ENCODE measurements around the gene PPP1CB.

Gene PPP1CB

DNA sequence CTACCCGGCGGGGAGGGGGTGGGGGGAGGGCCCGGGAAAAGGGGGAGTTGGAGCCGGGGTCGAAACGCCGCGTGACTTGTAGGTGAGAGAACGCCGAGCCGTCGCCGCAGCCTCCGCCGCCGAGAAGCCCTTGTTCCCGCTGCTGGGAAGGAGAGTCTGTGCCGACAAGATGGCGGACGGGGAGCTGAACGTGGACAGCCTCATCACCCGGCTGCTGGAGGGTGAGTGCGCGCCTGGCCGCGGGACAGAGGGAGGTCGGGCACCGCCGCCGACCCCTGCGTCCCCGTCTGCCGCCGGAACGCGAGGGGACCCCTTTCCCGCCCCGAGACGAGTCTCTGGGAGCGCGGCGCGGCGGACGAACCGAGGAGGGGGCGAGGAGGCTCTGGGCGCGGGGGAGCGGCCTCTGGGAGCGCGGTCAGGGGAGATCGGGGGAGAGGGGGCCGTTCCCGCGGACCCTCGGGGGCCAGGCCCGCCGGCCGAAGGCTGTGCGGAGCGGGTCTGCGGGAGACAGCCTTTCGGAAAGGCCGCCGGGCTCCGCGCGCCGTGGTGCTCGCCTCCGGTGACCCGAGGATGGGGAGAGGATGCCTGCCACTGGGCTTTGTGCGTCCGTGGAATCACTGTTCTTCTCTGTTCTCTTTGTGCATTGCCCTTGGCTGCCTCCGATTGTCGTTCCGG, 463 bp downstream of the PPP1CB start:
- Mint-ChIP-seq H3K4me3 (peak overlapping the region; percentile 84), H3K36me3 (peaks cover 66% of the 10 kb centered on the region), H3K27ac (peak overlapping the region; percentile 97), H3K4me1 (peaks cover 57% of the 10 kb centered on the region), H3K9me3 (no peaks in the 10 kb centered on the region)
- ATAC-seq (peak; percentile 47), DNase-seq (ENCODE audit: low spot score in 2 of 2) (peak in 1 of 2 donors; percentile 25)

DNA sequence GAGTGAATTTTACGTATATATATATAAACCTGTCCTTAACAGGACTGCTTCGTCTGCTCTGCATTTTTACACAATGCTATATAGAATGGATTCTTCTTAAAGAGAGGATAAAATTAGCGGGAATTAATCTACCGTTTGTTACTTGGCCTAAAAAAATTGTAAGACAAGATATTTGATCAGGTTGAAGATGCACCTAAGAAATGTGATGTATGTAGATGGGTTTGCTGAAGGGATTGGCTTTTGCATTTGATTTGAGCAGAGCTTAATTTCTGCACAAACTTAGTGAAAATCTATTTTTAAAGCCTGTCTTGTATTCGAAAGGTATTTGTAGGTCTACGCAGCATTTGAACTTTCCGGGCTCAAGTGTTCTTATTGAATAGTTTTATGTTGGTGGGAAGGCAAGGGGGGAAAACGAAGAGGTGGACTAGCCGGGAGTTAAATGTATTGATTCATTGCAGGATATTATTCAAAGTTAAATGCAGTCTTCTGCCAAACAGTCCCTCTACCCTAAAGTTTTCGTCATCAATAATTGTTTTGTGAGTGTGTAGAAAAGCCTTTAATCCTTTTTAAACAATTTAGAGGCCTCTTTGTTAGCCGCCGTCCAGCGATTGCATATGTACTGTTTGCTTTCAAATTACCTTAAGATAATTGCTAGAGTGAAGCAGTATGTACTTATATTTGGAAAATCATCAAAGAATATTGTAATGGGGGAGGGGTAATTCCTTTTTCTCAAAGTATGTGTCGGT, 1.2 kb downstream of the PPP1CB start:
- H3K36me3 Mint-ChIP-seq: peaks cover 72% of the 10 kb centered on the region
- peak overlapping the region; percentile 84 for H3K4me3 Mint-ChIP-seq
- no peaks in the 10 kb centered on the region for H3K9me3 Mint-ChIP-seq
- ATAC-seq (no peak), DNase-seq (ENCODE audit: low spot score in 2 of 2) (no peak)
- peak overlapping the region; percentile 97 for H3K27ac Mint-ChIP-seq
- H3K4me1 Mint-ChIP-seq: peaks cover 62% of the 10 kb centered on the region

DNA sequence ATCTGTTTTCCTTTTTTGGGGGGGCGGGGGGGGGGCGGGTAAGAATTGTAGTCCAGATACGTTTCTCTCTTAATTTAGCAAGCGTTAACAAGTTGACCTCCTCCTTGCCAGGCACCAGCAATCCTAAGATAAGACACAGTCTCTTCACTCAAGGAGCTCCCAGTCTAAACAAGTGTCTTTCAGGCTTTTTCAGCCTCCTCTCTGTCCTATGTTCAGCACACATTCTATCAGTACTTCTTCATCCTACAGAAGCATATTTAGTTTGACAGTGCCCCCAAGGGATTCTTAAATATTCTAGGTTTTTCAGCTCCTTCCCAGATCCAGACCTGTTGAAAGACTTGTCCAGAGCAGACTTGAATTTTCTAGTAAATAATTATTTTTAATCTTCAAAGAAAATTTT, 2.7 kb downstream of the PPP1CB start:
- Mint-ChIP-seq H3K4me3 (peak overlapping the region; percentile 84), H3K27ac (no peak overlapping the region), H3K4me1 (peaks cover 57% of the 10 kb centered on the region), H3K9me3 (no peaks in the 10 kb centered on the region), H3K36me3 (peaks cover 86% of the 10 kb centered on the region)
- ATAC-seq: no peak
- no peak for DNase-seq (ENCODE audit: low spot score in 2 of 2)

DNA sequence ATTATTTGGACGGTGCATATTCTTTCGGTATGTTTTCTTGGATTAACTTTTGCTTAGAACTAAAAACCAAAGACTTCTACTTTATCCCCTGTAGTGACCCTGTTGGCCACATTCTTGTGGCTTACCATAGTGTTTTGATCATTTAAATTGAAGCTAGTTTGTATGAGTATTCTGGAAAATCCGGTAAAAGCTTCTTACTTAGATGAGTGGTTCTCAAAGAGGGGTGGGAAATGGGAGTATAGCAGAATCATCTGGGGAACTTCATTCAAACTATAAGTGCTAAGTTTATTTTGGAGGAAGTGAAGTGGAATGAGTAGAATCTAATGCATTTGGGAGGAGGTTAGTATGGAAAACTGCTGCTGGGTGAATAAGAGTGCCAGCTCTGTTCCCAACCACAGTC, 3.8 kb downstream of the PPP1CB start:
- H3K4me1 Mint-ChIP-seq: peaks cover 46% of the 10 kb centered on the region
- ATAC-seq (no peak), DNase-seq (ENCODE audit: low spot score in 2 of 2) (no peak)
- peaks cover 94% of the 10 kb centered on the region for H3K36me3 Mint-ChIP-seq
- H3K9me3 Mint-ChIP-seq: no peaks in the 10 kb centered on the region
- H3K4me3 Mint-ChIP-seq: peak overlapping the region; percentile 84
- H3K27ac Mint-ChIP-seq: no peak overlapping the region

DNA sequence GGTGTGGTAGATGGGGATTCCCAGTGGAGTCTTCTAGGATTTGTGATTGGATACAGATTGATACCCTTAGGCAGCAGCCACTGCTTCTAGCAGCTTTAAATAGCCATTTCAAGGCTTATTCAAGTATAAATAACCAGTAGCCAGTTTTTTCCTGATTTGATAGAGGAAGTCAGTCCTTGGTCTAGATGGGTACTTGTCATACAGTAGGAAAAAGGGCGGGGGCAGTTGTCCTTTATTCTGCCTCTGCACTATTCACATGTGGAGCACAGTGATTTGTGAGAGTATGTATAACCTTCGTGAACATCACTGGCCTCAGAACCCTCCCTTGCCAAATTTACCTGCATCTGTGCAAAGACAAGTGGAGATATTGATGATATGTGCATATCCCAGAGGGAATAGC, 6.8 kb downstream of the PPP1CB start:
- peaks cover 88% of the 10 kb centered on the region for H3K36me3 Mint-ChIP-seq
- peak overlapping the region; percentile 5 for H3K27ac Mint-ChIP-seq
- DNase-seq (ENCODE audit: low spot score in 2 of 2): no peak
- no peaks in the 10 kb centered on the region for H3K9me3 Mint-ChIP-seq
- no peak overlapping the region for H3K4me3 Mint-ChIP-seq
- peaks cover 69% of the 10 kb centered on the region for H3K4me1 Mint-ChIP-seq
- ATAC-seq: no peak

DNA sequence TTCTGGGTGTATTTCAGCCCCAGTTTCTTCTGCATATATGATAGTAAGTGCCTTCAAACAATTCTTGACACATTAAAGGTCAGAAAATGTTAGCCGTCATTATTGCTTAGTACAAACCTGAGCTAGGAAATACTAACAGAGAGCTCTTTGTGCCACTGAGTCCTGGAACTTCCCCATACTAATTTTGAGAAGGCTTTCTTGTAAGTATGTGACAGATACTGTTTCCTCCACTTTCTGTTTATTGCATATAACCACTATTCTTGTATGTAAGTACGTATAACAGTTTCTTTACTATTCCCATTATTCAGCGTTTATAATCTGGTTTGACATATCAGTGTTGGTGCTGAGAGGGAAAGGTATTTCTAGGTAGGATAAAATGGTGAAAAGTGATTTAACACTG, 9.8 kb downstream of the PPP1CB start:
- peaks cover 63% of the 10 kb centered on the region for H3K36me3 Mint-ChIP-seq
- H3K4me1 Mint-ChIP-seq: peaks cover 74% of the 10 kb centered on the region
- no peaks in the 10 kb centered on the region for H3K9me3 Mint-ChIP-seq
- H3K4me3 Mint-ChIP-seq: no peak overlapping the region
- no peak overlapping the region for H3K27ac Mint-ChIP-seq
- ATAC-seq (peak; percentile 58), DNase-seq (ENCODE audit: low spot score in 2 of 2) (no peak)

DNA sequence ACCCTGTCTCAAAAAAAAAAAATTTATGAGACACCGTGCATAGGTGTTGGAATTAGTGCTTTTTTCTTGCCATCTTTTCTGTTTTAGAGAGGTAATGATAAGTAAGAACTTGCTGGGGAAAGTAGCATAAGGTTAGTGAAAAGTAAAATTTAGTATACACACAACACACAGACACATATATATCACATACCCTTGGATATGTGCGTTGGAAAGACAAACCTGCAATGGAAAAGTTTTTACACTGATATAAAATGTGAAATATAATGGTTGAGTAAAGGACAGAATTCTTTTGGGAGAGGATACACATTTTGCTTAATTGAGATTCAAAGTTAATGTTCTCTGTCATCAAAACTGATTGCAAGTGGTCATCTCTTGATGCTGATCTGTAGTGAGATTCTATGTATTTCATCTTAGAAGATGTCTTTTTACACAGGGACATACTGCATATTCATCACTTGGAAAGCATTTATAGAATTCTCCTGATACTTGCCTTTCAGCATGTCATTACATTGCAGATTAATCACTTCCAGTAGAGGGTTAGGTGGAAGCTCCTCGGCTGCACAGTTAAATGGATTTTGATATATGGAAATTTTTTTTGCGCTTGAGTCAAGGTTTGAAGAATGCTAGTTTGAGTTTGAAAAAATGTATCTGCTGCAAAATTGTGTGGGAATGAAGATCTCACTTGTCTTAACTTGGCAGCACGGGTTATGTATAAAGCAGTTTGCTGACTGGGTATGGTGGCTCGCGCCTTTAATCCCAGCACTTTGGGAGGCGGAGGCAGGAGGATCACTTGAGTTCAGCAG, 13.5 kb downstream of the PPP1CB start:
- no peak overlapping the region for H3K4me3 Mint-ChIP-seq
- no peaks in the 10 kb centered on the region for H3K9me3 Mint-ChIP-seq
- H3K36me3 Mint-ChIP-seq: peaks cover 40% of the 10 kb centered on the region
- DNase-seq (ENCODE audit: low spot score in 2 of 2) (no peak), ATAC-seq (no peak)
- H3K27ac Mint-ChIP-seq: no peak overlapping the region
- H3K4me1 Mint-ChIP-seq: peaks cover 79% of the 10 kb centered on the region

DNA sequence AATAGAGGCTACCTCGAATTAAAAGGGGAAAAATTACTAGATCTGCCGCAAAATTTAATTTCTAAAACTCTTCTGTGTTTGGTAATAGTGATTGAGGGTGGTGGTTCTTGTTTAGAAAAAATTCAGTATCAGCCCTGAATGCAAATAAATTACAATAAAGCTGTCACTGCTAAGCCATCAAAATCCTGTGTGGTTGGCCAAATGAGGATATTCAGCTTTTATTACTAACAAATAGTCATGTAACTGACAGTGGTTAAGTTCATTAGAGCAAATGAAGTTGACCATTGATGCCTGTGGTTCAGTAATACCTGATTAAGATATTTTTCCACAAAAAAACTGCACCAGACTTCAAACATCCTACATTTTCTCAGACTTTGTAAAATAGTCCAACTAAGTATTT, 14.4 kb downstream of the PPP1CB start:
- DNase-seq (ENCODE audit: low spot score in 2 of 2) (no peak), ATAC-seq (no peak)
- peaks cover 85% of the 10 kb centered on the region for H3K4me1 Mint-ChIP-seq
- H3K27ac Mint-ChIP-seq: no peak overlapping the region
- no peaks in the 10 kb centered on the region for H3K9me3 Mint-ChIP-seq
- no peak overlapping the region for H3K4me3 Mint-ChIP-seq
- peaks cover 30% of the 10 kb centered on the region for H3K36me3 Mint-ChIP-seq

DNA sequence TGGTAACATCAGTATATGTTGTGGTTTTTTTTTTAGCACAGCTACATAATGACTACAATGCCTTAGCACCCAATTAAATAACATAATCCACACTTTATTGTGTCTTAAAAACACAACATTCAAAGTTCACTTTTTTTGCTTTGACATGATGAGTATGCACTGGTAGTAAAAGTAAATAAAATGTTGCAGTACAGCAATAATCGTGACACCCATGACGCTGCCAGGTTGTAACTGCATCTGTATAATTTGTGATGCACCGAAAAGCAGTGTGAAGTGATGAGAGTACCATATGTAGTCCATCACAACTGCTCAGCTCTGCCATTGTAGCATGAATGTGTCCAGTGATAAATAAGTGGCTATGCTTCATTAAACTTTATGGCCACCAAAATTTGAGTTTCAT, 15.7 kb downstream of the PPP1CB start:
- ATAC-seq (no peak), DNase-seq (ENCODE audit: low spot score in 2 of 2) (no peak)
- H3K27ac Mint-ChIP-seq: no peak overlapping the region
- H3K4me1 Mint-ChIP-seq: peaks cover 81% of the 10 kb centered on the region
- H3K36me3 Mint-ChIP-seq: peaks cover 24% of the 10 kb centered on the region
- H3K9me3 Mint-ChIP-seq: no peaks in the 10 kb centered on the region
- H3K4me3 Mint-ChIP-seq: no peak overlapping the region

DNA sequence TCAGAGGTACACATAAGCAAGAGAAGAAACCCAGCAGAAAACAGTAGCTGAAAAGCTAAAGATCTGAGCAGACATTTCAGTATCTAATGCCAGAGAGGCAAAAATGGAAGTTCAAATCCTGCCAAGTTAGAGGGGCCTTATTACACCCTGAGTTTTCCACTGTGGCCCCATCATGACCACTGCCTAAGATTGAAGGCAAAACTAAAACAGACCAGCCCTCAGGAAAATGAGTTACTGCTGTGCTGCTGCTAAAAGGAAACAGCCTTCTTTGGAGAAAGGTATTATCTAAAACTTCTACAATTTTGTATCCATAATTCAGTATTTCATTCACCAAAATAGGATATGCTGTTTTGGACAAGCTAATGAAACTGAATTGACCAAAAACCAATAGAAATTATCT, 16.8 kb downstream of the PPP1CB start:
- H3K36me3 Mint-ChIP-seq: peaks cover 19% of the 10 kb centered on the region
- peaks cover 70% of the 10 kb centered on the region for H3K4me1 Mint-ChIP-seq
- H3K4me3 Mint-ChIP-seq: no peak overlapping the region
- DNase-seq (ENCODE audit: low spot score in 2 of 2) (no peak), ATAC-seq (no peak)
- H3K27ac Mint-ChIP-seq: peak overlapping the region; percentile 26
- H3K9me3 Mint-ChIP-seq: no peaks in the 10 kb centered on the region

DNA sequence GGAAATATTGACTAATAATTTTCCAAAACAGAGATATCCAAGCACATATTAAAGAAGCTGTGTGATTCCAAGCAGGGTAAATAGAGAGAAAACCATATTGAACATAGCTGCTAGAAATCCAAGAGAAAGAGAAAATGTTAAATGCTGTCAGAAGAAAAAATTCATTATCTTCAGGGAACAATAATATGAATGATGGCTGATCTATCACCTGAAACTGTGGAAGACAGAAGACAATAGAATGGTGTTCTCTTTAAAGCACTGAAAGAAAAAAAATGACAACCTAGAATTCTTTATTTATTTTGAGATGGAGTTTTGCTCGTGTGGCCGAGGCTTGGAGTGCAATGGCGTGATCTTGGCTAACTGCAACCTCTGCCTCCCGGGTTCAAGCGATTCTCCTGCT, 17.3 kb downstream of the PPP1CB start:
- H3K4me1 Mint-ChIP-seq: peaks cover 65% of the 10 kb centered on the region

DNA sequence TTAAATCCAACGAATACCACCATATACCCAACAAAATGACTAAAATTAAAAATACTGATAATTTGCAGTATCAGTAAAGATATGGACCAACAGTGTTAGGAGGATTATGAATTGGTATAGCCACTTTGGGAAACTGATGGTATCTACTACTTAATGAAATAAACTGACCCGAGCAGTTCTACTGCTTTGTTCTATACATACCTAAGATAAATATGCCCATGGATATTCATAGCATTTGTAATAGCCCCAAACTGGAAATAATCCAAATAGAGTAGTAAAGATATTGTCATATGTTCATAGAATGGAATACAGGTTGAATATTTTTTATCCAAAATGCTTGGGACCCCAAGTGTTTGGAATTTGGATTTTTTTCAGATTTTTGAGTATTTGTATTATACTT, 20.7 kb downstream of the PPP1CB start:
- no peaks in the 10 kb centered on the region for H3K9me3 Mint-ChIP-seq
- H3K36me3 Mint-ChIP-seq: peaks cover 37% of the 10 kb centered on the region
- no peak overlapping the region for H3K27ac Mint-ChIP-seq
- DNase-seq (ENCODE audit: low spot score in 2 of 2): no peak
- no peak for ATAC-seq
- H3K4me1 Mint-ChIP-seq: peaks cover 58% of the 10 kb centered on the region
- H3K4me3 Mint-ChIP-seq: no peak overlapping the region

More for the DNA sequence above, 17.3 kb downstream of the PPP1CB start:
- Mint-ChIP-seq H3K36me3 (peaks cover 24% of the 10 kb centered on the region), H3K4me3 (no peak overlapping the region), H3K9me3 (no peaks in the 10 kb centered on the region), H3K27ac (peak overlapping the region; percentile 26)
- ATAC-seq (no peak), DNase-seq (ENCODE audit: low spot score in 2 of 2) (no peak)

DNA sequence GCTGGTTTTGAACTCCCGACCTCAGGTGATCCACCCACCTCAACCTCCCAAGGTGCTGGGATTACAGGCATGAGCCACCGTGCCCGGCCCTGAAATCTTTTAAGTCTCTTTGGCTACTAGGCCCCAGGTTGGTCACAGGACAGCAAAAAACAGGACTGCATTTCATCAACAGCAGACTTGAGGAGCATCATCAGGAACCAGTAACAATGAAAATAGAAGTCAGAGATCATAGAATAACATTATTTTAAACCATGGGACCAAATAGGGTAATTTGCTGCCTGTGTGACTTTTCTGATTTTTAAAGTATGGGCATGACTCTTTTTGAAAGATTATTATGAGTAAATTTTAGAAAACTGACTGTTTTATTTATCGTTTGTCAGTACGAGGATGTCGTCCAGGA, 24.8 kb downstream of the PPP1CB start:
- Mint-ChIP-seq H3K27ac (peak overlapping the region; percentile 81), H3K4me1 (peaks cover 22% of the 10 kb centered on the region), H3K4me3 (no peak overlapping the region), H3K9me3 (no peaks in the 10 kb centered on the region), H3K36me3 (peaks cover 71% of the 10 kb centered on the region)
- DNase-seq (ENCODE audit: low spot score in 2 of 2) (no peak), ATAC-seq (peak; percentile 24)

DNA sequence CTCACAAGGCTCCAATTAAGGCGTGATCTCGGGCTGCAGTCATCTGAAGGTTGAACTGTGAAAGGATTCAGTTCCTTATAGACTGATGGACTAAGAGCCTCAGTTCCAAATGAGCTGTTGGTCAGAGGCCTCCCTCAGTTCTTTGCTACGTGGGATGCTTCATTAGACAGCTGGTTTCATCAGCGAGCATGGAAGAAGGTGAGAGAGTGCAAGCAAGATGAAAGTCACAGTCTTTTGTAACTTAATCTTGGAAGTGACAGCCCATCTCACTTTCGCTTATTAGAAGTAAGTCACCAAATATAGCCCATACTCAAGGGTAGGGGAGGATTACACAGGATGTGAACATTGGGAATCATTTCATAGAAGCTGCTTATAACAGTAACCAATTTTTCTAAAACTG, 26.8 kb downstream of the PPP1CB start:
- H3K4me1 Mint-ChIP-seq: peaks cover 15% of the 10 kb centered on the region
- no peaks in the 10 kb centered on the region for H3K9me3 Mint-ChIP-seq
- DNase-seq (ENCODE audit: low spot score in 2 of 2): no peak
- peaks cover 86% of the 10 kb centered on the region for H3K36me3 Mint-ChIP-seq
- H3K27ac Mint-ChIP-seq: peak overlapping the region; percentile 32
- no peak overlapping the region for H3K4me3 Mint-ChIP-seq
- no peak for ATAC-seq

DNA sequence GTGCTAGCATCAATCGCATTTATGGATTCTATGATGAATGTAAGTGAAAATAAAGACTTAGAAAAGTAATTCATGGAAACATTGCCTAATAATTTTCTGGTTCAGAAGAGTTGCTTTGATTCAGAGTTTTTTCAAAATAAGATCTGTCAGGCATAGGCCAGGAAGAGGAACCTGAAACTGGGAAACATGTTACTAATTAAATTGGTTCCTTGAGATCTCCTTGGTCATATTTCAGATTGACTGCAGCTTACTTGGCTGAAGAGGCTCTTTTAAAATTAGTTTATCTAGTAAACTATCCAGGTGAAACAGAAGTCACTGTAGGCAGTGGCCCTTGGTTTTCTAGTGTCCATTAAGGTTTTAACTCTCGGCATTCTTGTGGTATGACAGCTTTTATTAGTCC, 27.4 kb downstream of the PPP1CB start:
- Mint-ChIP-seq H3K4me3 (no peak overlapping the region), H3K36me3 (peaks cover 87% of the 10 kb centered on the region), H3K27ac (peak overlapping the region; percentile 32), H3K9me3 (no peaks in the 10 kb centered on the region), H3K4me1 (peaks cover 15% of the 10 kb centered on the region)
- ATAC-seq (no peak), DNase-seq (ENCODE audit: low spot score in 2 of 2) (no peak)

Measured in stimulated activated effector memory CD8-positive, alpha-beta T cell treated with anti-CD3 and anti-CD28 coated beads, Interleukin-12 subunit alpha, Interleukin-12 subunit beta, amount 100 ng/mL, for 72 hours (primary cell).